ENCODE measurements around the gene WSCD1.

The WSCD1 gene

DNA sequence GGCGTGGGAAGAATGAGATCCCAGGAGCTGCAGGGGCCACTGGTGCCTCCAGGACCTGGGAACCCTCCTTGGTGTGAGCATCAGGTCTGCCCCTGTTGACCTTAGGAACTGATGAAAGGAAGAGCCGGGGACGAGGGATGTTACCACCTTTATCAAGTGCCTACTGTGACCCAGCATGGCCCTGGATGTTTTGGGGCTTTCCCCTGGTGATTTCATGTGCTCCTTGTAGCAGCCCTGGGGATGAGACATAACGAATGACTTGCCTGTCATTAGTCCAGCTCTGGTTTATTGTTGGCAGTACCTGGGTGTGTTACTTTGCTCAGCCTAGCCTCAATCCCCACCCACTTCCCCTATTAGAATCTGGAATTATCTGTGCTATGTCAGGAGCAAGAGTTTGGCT lies 39.9 kb downstream of the WSCD1 start:
- Mint-ChIP-seq H3K36me3 (ENCODE audit: low read depth) (no peaks in the 10 kb centered on the region), H3K4me1 (no peaks in the 10 kb centered on the region), H3K9me3 (no peaks in the 10 kb centered on the region), H3K27me3 (ENCODE audit: low read depth, poor library complexity) (peaks cover 27% of the 10 kb centered on the region), H3K27ac (no peak overlapping the region), H3K4me3 (no peak overlapping the region)
- TF ChIP-seq, protein P1, sequence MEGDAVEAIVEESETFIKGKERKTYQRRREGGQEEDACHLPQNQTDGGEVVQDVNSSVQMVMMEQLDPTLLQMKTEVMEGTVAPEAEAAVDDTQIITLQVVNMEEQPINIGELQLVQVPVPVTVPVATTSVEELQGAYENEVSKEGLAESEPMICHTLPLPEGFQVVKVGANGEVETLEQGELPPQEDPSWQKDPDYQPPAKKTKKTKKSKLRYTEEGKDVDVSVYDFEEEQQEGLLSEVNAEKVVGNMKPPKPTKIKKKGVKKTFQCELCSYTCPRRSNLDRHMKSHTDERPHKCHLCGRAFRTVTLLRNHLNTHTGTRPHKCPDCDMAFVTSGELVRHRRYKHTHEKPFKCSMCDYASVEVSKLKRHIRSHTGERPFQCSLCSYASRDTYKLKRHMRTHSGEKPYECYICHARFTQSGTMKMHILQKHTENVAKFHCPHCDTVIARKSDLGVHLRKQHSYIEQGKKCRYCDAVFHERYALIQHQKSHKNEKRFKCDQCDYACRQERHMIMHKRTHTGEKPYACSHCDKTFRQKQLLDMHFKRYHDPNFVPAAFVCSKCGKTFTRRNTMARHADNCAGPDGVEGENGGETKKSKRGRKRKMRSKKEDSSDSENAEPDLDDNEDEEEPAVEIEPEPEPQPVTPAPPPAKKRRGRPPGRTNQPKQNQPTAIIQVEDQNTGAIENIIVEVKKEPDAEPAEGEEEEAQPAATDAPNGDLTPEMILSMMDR (IDR thresholded peaks at IDR 0.05) = no peak
- no peak for DNase-seq

DNA sequence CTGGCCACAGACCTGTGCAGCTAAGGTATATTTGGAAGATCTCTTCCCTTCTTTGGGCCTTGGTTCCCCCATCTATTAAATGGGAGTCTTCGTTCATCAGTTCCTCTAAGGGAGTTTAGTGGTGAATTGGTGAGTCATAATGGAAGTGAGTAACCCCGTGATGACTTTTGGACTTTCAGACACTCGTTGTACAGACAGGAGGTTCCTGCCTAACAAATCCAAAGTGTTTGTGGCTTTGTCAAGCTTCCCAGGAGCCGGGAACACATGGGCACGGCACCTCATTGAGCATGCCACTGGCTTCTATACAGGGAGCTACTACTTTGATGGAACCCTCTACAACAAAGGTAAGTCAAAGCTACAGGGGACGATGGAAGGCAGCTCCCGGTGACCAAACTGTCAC lies 40.4 kb downstream of the WSCD1 start:
- TF ChIP-seq, protein P1 (IDR thresholded peaks at IDR 0.05) = no peak
- Mint-ChIP-seq H3K4me1 (no peaks in the 10 kb centered on the region), H3K4me3 (no peak overlapping the region), H3K27ac (no peak overlapping the region), H3K27me3 (ENCODE audit: low read depth, poor library complexity) (peaks cover 22% of the 10 kb centered on the region), H3K36me3 (ENCODE audit: low read depth) (no peaks in the 10 kb centered on the region), H3K9me3 (no peaks in the 10 kb centered on the region)
- DNase-seq = no peak

DNA sequence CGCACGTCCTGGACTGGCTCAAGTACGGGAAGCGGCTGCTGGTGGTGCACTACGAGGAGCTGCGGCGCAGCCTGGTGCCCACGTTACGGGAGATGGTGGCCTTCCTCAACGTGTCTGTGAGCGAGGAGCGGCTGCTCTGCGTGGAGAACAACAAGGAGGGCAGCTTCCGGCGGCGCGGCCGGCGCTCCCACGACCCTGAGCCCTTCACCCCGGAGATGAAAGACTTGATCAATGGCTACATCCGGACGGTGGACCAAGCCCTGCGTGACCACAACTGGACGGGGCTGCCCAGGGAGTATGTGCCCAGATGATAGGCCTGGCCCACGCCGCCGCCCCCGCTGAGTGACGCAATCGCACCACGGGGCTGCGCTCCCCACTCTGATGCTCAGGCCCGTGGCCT lies 50.2 kb downstream of the WSCD1 start:
- no peak overlapping the region for H3K27ac Mint-ChIP-seq
- TF ChIP-seq, protein P1 (IDR thresholded peaks at IDR 0.05) = no peak
- no peaks in the 10 kb centered on the region for H3K36me3 Mint-ChIP-seq (ENCODE audit: low read depth)
- H3K9me3 Mint-ChIP-seq = peaks cover 16% of the 10 kb centered on the region
- no peak overlapping the region for H3K4me3 Mint-ChIP-seq
- DNase-seq = no peak
- peaks cover 19% of the 10 kb centered on the region for H3K27me3 Mint-ChIP-seq (ENCODE audit: low read depth, poor library complexity)
- no peaks in the 10 kb centered on the region for H3K4me1 Mint-ChIP-seq

DNA sequence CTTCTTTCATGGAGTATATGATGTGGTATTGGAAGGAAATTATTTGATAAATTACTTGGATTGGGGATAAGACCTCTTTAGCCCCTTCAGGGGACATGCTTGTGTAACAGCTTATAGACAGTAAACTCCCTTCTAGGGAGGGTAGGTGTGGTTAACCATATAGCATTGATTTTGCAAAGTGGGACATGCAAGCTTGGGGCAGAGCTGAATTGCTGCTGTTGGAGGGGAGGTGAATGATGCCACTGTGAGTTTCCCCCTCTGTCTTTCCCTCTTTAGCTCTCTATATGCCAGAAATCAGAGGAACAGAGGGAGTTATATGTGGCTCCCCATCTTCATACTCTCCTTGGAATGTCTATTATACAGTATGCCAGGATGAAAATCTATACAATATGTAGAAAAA lies 54.7 kb downstream of the WSCD1 start:
- Mint-ChIP-seq H3K27me3 (ENCODE audit: low read depth, poor library complexity) (peaks cover 26% of the 10 kb centered on the region), H3K9me3 (peaks cover 18% of the 10 kb centered on the region), H3K27ac (no peak overlapping the region), H3K36me3 (ENCODE audit: low read depth) (no peaks in the 10 kb centered on the region), H3K4me1 (no peaks in the 10 kb centered on the region), H3K4me3 (no peak overlapping the region)
- DNase-seq = no peak
- TF ChIP-seq, protein P1 (IDR thresholded peaks at IDR 0.05) = no peak

DNA sequence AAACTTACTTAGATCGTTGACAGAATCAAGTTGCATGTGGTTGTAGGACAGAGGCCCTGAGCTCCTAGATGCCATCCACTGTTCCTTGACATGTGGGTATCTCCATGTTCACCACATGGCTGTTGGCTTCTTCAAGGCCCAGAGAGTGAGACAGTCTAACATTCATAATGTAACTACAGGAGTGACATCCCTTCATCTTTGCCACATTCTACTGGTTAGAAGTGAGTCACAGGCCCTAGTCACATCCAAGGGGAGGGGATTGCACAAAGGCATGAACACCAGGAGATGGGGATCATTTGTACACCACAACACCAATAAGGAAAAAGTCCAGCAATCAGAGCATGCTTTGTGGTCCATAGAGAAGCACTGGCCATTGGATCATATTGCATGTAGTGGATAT lies 56.6 kb downstream of the WSCD1 start:
- no peak for DNase-seq

DNA sequence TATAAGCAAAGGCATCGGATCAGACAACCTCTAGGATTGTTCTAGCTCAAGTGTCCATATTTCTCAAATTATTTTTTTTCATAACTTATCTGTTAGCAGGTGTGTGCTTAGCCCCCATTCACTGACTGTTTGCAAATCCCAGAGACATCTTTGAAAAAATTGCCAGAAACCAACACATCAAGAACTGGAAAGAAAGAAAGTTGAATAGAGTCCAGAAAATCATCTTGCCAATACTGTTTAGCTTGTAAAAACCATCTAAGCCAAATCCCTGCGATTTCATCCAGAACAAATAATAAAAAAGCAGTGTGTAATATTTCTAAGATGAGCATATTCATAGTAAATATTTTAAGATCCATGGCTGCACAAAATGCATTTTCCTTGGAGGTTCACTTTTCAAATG lies 64.5 kb downstream of the WSCD1 start:
- TF ChIP-seq, protein P1 (IDR thresholded peaks at IDR 0.05) = no peak
- Mint-ChIP-seq H3K4me1 (peaks cover 4% of the 10 kb centered on the region), H3K4me3 (no peak overlapping the region), H3K36me3 (ENCODE audit: low read depth) (no peaks in the 10 kb centered on the region), H3K27me3 (ENCODE audit: low read depth, poor library complexity) (peaks cover 20% of the 10 kb centered on the region), H3K9me3 (no peaks in the 10 kb centered on the region), H3K27ac (no peak overlapping the region)
- DNase-seq = no peak

More for the DNA sequence above, 56.6 kb downstream of the WSCD1 start:
- peaks cover 18% of the 10 kb centered on the region for H3K9me3 Mint-ChIP-seq
- no peak overlapping the region for H3K4me3 Mint-ChIP-seq
- no peaks in the 10 kb centered on the region for H3K4me1 Mint-ChIP-seq
- no peaks in the 10 kb centered on the region for H3K36me3 Mint-ChIP-seq (ENCODE audit: low read depth)
- TF ChIP-seq, protein P1 (IDR thresholded peaks at IDR 0.05) = no peak
- H3K27ac Mint-ChIP-seq = no peak overlapping the region
- H3K27me3 Mint-ChIP-seq (ENCODE audit: low read depth, poor library complexity) = peaks cover 23% of the 10 kb centered on the region

Measured in nephron progenitor cell (in vitro differentiated cells).